Natural killer cell treated with Interleukin-12 subunit alpha and Interleukin-12 subunit beta and Interleukin-15 and Interleukin-18, amount 100 ng/mL, for 72 hours (primary cell): Measurements from ENCODE around the gene POMGNT2. TPM values are rescaled to one million over a fixed set of nuclear protein-coding genes. Genes with fewer than 3 reads are reported as not detected.

Experiments
- ATAC-seq, 2 donors: fragments of 150-1000 bp; cut with Tn5 transposase in 1 of 2; sonication (Bioruptor Pico), chemical (Tn5 transposase) in 1 of 2; 2 replicates each; pipeline ENCODE4 v1.10.0; 2021
- DNase-seq: peaks from one replicate; pipeline ENCODE4 v3.0.0; 2022; ENCODE audit warnings: low spot score
- H3K27ac Mint-ChIP-seq, 2 donors: 1 replicate in 1 of 2; 2 replicates in 1 of 2; pipeline ENCODE4 v1.8.0; 2022; ENCODE audit warnings: mixed read lengths in 2 of 2, mild to moderate bottlenecking in 1 of 2, moderate library complexity in 1 of 2
- H3K27me3 Mint-ChIP-seq, 2 donors: 1 replicate in 1 of 2; 2 replicates in 1 of 2; pipeline ENCODE4 v1.8.0; 2022; ENCODE audit warnings: mixed read lengths in 2 of 2
- H3K36me3 Mint-ChIP-seq: one replicate; pipeline ENCODE4 v1.8.0; 2022; ENCODE audit warnings: mixed read lengths
- H3K4me1 Mint-ChIP-seq, 2 donors: 1 replicate in 1 of 2; 2 replicates in 1 of 2; pipeline ENCODE4 v1.8.0; 2022; ENCODE audit warnings: low read depth in 2 of 2, mixed read lengths in 2 of 2, mild to moderate bottlenecking in 1 of 2
- H3K4me3 Mint-ChIP-seq: one replicate; pipeline ENCODE4 v1.8.0; 2022; ENCODE audit warnings: mixed read lengths
- H3K9me3 Mint-ChIP-seq: 2 replicates; pipeline ENCODE4 v1.8.0; 2022; ENCODE audit warnings: mixed read lengths
- total RNA-seq, 2 donors: library from RNA; stranded (reverse); gene quantifications; one replicate each; pipeline ENCODE4 v1.2.3, GENCODE V29; 2022

Gene POMGNT2
- total RNA-seq, 2 donors from 2014 or later, result 6.2 to 7.4 TPM

- Mint-ChIP-seq H3K36me3 (peaks cover 7% of the 10 kb centered on the region), H3K4me3 (no peak overlapping the region), H3K27ac (no peak overlapping the region), H3K27me3 (peaks cover 16 to 24% of the 10 kb centered on the region in 2 donors), H3K4me1 (no peaks in the 10 kb centered on the region), H3K9me3 (no peaks in the 10 kb centered on the region)
- DNase-seq (no peak), ATAC-seq (no peak)
Measured at GRCh38 chr3:43126536-43126935, 20.7 kb upstream of the POMGNT2 start.

DNA sequence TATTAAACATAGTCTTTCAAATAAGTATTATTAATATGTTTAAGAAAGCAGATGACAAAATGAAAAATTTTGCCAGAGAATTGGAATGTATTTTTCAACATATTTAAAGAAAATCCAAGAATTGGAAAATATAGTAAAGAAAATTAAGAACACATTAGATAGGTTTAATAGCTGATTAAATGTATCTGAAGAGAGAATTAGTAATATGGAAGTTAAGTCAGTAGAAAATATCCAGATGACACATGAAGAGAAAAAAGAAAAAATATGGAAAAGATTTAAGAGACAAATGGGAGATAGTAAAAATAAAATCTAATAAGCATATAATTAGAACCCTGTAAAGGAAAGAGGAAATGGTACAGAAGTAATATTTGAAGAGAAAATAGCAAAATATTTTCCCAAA, 18.0 kb upstream of the POMGNT2 start:
- H3K4me1 Mint-ChIP-seq, result no peaks in the 10 kb centered on the region
- peaks cover 7% of the 10 kb centered on the region for H3K36me3 Mint-ChIP-seq
- H3K4me3 Mint-ChIP-seq, result no peak overlapping the region
- no peaks in the 10 kb centered on the region for H3K9me3 Mint-ChIP-seq
- H3K27ac Mint-ChIP-seq, result no peak overlapping the region
- ATAC-seq (no peak), DNase-seq (no peak)
- peaks cover 16 to 27% of the 10 kb centered on the region in 2 donors for H3K27me3 Mint-ChIP-seq

DNA sequence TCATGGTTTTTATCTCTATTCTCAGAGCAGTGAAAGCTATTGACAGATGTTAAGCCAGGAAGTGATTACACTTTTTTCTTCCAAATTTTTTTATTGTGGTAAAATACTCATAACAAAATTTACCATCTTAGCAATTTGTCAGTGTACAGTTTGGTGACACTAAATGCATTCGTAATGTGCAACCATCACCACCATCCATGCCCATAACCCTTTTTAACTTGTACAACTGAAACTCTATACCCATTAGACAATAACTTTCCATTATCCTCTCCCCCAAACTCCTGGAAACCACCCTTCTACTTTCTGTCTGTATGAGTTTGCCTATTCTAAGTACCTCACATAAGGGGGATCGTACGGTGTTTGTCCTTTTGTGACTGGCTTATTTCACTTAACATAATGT, 15.1 kb upstream of the POMGNT2 start:
- no peaks in the 10 kb centered on the region for H3K9me3 Mint-ChIP-seq
- H3K4me3 Mint-ChIP-seq, result no peak overlapping the region
- no peak for DNase-seq
- H3K4me1 Mint-ChIP-seq, result no peaks in the 10 kb centered on the region
- peaks cover 19 to 33% of the 10 kb centered on the region in 2 donors for H3K27me3 Mint-ChIP-seq
- ATAC-seq, result no peak
- H3K36me3 Mint-ChIP-seq, result peaks cover 7% of the 10 kb centered on the region
- H3K27ac Mint-ChIP-seq, result no peak overlapping the region

GRCh38 chr3:43117257-43117656, 11.4 kb upstream of the POMGNT2 start:
- H3K36me3 Mint-ChIP-seq, result no peaks in the 10 kb centered on the region
- H3K27me3 Mint-ChIP-seq, result peaks cover 8 to 16% of the 10 kb centered on the region in 2 donors
- H3K4me1 Mint-ChIP-seq, result no peaks in the 10 kb centered on the region
- no peak for DNase-seq
- H3K27ac Mint-ChIP-seq, result no peak overlapping the region
- no peak overlapping the region for H3K4me3 Mint-ChIP-seq
- H3K9me3 Mint-ChIP-seq, result no peaks in the 10 kb centered on the region
- no peak for ATAC-seq

DNA sequence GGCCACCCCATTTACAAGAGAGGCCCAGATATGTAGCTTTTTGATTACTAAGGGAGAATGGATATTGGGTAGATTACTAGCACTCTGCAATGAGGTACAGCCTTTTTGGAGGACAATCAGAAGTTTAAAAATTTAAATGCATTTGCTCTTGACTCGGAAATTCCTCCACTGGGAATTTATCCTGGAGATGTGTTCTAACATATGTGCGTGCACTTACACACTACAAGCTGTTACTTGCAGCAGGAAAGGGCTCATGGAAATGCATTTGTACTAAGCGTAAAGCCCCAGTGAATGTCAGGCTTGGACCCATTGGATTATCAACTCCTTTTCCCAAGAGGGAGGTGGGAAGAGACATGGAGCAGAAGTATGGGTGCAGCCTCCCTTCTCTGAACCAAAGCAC, 7.8 kb upstream of the POMGNT2 start:
- Mint-ChIP-seq H3K4me1 (no peaks in the 10 kb centered on the region), H3K27ac (no peak overlapping the region), H3K27me3 (peaks cover 5 to 6% of the 10 kb centered on the region in 2 donors), H3K9me3 (no peaks in the 10 kb centered on the region), H3K36me3 (no peaks in the 10 kb centered on the region), H3K4me3 (no peak overlapping the region)
- ATAC-seq (no peak), DNase-seq (no peak)

DNA sequence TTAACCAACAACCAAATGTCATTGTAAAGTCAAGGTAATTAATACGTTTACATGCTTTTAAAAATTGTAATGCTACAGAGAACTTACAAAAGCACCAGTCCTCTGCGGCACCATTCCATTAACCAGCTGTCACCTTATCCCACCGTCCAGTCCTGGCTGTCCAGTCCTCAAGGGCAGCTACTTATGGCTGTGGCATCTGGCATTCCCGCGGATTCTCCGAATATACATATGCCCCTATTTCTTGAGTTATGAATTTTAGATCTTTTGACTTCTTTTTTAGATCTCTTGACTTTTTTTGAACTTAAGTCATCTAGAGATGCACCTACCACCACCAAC, 382 bp upstream of the POMGNT2 start:
- Mint-ChIP-seq H3K4me1 (peaks cover 9 to 12% of the 10 kb centered on the region in 2 donors), H3K27ac (no peak overlapping the region), H3K9me3 (no peaks in the 10 kb centered on the region), H3K27me3 (peaks cover 0 to 2% of the 10 kb centered on the region in 2 donors), H3K4me3 (peak overlapping the region; percentile 66), H3K36me3 (no peaks in the 10 kb centered on the region)
- DNase-seq (no peak), ATAC-seq (no peak)

DNA sequence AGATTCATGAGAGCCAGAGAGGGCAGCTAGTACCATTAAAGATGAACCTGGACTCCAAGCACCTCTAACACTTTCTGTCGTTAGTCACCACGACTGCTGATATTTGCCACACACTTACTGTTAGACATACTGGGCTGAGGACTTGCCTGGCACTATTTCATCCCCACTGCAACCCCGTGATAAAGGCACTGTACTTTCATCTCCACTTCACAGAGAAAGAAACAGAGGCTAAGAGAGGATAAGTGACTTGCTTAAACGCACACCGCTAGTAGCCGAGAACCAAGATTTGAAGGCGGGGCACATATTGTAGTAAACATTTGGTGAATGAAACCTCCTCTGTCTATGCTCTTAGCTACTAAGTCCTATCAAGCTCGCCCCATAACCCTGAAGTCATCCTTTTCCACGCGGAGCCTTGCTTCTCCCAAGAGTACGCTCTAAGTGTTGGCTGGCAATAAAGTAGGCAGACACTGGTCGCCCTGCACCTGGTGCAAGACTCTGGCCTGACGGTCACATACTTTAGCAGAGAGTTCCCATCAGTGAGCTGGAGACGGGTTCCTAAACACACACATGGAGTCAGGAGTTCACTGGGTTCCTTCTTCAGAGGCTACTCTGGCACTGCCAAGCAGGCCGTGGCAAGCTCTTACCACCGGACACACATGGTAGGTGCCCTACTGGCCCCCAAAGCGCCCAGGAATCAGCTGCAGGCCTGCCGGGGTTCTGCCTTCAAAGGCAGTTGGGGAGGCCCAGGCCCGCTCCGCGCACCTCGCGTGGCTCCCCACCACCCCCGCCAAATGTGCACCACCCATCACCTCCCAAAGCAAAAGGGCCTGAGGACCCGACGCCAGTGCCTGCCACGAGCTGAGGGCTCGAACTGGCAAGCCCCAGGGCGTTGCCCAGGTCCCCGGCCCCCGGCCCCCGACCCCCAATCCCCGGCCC, 951 bp downstream of the POMGNT2 start:
- H3K27me3 Mint-ChIP-seq, result peaks cover 0 to 2% of the 10 kb centered on the region in 2 donors
- no peak overlapping the region for H3K27ac Mint-ChIP-seq
- H3K9me3 Mint-ChIP-seq, result no peaks in the 10 kb centered on the region
- peaks cover 9 to 12% of the 10 kb centered on the region in 2 donors for H3K4me1 Mint-ChIP-seq
- peak overlapping the region; percentile 66 for H3K4me3 Mint-ChIP-seq
- ATAC-seq (peak in 1 of 2 donors; percentile 10), DNase-seq (no peak)
- no peaks in the 10 kb centered on the region for H3K36me3 Mint-ChIP-seq

DNA sequence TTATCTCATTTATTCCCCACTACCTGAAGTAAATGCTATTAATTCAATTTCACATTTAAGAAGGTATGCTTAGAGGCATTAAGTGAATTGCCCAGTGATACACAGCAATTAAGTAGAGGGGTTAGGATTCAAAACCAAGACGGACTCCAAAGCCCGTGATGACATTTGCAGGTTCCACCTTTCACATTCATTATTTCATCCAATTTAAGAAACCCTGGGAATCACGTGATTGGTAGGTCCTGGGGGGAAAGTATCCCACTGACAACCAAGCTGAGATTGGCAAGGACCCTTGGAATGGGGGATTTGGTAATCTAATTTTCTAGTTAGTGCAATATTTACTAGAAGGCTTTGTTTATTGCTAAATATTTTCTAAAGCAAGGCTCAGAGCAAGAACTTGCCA, 1.8 kb downstream of the POMGNT2 start:
- Mint-ChIP-seq H3K27me3 (peaks cover 0 to 2% of the 10 kb centered on the region in 2 donors), H3K9me3 (no peaks in the 10 kb centered on the region), H3K36me3 (no peaks in the 10 kb centered on the region), H3K4me3 (no peak overlapping the region), H3K4me1 (peaks cover 9 to 12% of the 10 kb centered on the region in 2 donors), H3K27ac (no peak overlapping the region)
- ATAC-seq (no peak), DNase-seq (no peak)

- DNase-seq, result no peak
- no peak for ATAC-seq
- Mint-ChIP-seq H3K4me3 (no peak overlapping the region), H3K27ac (no peak overlapping the region), H3K9me3 (no peaks in the 10 kb centered on the region), H3K4me1 (peaks cover 9 to 12% of the 10 kb centered on the region in 2 donors), H3K36me3 (no peaks in the 10 kb centered on the region), H3K27me3 (peaks cover 0 to 1% of the 10 kb centered on the region in 2 donors)
Measured at GRCh38 chr3:43102773-43103480, 3.0 kb downstream of the POMGNT2 start.

GRCh38 chr3:43098761-43099160, 7.1 kb downstream of the POMGNT2 start:
- Mint-ChIP-seq H3K4me3 (no peak overlapping the region), H3K36me3 (no peaks in the 10 kb centered on the region), H3K27me3 (no peaks in the 10 kb centered on the region), H3K27ac (no peak overlapping the region), H3K9me3 (no peaks in the 10 kb centered on the region), H3K4me1 (peaks cover 5 to 6% of the 10 kb centered on the region in 2 donors)
- DNase-seq, result no peak
- no peak for ATAC-seq

- Mint-ChIP-seq H3K27ac (no peak overlapping the region), H3K9me3 (no peaks in the 10 kb centered on the region), H3K4me3 (no peak overlapping the region), H3K27me3 (no peaks in the 10 kb centered on the region), H3K4me1 (peaks cover 2 to 5% of the 10 kb centered on the region in 2 donors), H3K36me3 (no peaks in the 10 kb centered on the region)
- DNase-seq (no peak), ATAC-seq (no peak)
Measured at GRCh38 chr3:43097400-43098080, 8.3 kb downstream of the POMGNT2 start.

- H3K27ac Mint-ChIP-seq, result no peak overlapping the region
- H3K9me3 Mint-ChIP-seq, result no peaks in the 10 kb centered on the region
- no peak overlapping the region for H3K4me3 Mint-ChIP-seq
- DNase-seq, result no peak
- no peak for ATAC-seq
- H3K4me1 Mint-ChIP-seq, result peaks cover 5% of the 10 kb centered on the region in 2 donors
- no peaks in the 10 kb centered on the region for H3K27me3 Mint-ChIP-seq
- H3K36me3 Mint-ChIP-seq, result no peaks in the 10 kb centered on the region
Measured at GRCh38 chr3:43096761-43097160, 9.1 kb downstream of the POMGNT2 start.

DNA sequence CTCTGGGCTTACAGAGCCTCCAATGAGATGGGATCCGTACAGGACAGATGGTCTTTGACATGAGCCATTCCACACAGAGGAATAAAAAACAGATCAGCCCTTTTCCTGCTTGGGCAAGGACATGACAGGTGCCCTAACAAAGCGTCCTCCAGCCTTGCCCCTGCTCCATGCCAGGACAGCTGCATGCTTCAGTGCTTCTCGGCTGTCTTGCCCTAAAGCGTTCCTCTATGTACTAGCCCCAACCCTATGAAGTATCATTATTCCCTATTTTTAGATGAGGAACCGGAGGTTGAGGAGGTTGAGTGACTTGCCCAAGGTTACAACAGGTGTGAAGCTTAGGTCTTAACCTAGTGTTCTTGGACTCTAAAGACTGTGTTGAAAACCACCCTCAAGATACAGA, 10.5 kb downstream of the POMGNT2 start:
- no peak overlapping the region for H3K4me3 Mint-ChIP-seq
- no peak for ATAC-seq
- H3K9me3 Mint-ChIP-seq, result no peaks in the 10 kb centered on the region
- H3K36me3 Mint-ChIP-seq, result no peaks in the 10 kb centered on the region
- no peak for DNase-seq
- peaks cover 5 to 6% of the 10 kb centered on the region in 2 donors for H3K4me1 Mint-ChIP-seq
- no peak overlapping the region for H3K27ac Mint-ChIP-seq
- H3K27me3 Mint-ChIP-seq, result no peaks in the 10 kb centered on the region

- Mint-ChIP-seq H3K27ac (no peak overlapping the region), H3K9me3 (no peaks in the 10 kb centered on the region)
- no peak for ATAC-seq
Measured at GRCh38 chr3:43094851-43095250, 11.0 kb downstream of the POMGNT2 start.

More at GRCh38 chr3:43094851-43095250, 11.0 kb downstream of the POMGNT2 start:
- Mint-ChIP-seq H3K27me3 (no peaks in the 10 kb centered on the region), H3K4me3 (no peak overlapping the region), H3K36me3 (no peaks in the 10 kb centered on the region), H3K4me1 (peaks cover 5 to 6% of the 10 kb centered on the region in 2 donors)
- no peak for DNase-seq
